Measurements from ENCODE around the gene FBL. TPM values are rescaled to one million over a fixed set of nuclear protein-coding genes. Genes with fewer than 3 reads are reported as not detected.

The FBL gene
- total and polyA plus RNA-seq, 2 of the 4 experiments (the other 2 are of a cell fraction), result 259 to 446 TPM

DNA sequence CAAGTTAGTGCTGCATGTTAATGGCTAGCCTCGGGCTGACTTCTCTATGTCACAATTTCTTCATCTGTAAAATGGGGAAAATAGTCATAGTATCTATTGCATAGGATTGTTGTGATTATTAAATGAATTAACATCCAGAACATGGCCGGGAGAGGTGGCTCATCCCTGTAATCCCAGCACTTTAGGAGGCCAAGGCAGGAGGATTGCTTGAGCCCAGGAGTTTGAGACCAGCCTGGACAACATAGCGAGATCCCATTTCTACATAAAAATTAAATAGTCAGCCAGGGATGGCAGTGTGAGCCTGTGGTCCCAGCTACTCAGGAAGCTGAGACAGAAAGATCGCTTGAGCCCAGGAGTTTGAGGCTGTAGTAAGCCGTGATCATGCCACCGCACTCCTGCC lies 21.8 kb upstream of the FBL start:
- H3K23ac ChIP-seq (ENCODE audit: low read depth, low read length), result no peak overlapping the region
- CTCF ChIA-PET, result no interaction called here

More for the DNA sequence above, 21.8 kb upstream of the FBL start:
- no peak overlapping the region for H3K18ac ChIP-seq (ENCODE audit: low read depth, low read length)
- H2AFZ ChIP-seq (replicated peaks; ENCODE audit: low read length, poor library complexity), result no peak overlapping the region
- no peaks in the 10 kb centered on the region for H3K9me1 ChIP-seq (ENCODE audit: insufficient read depth, low read length)
- no peak overlapping the region for H3K4ac ChIP-seq (ENCODE audit: low read depth, low read length)
- H3K56ac ChIP-seq (ENCODE audit: extremely low read depth, insufficient read depth, low read length), result no peak overlapping the region
- H4K5ac ChIP-seq (ENCODE audit: low read depth, low read length), result no peak overlapping the region
- no peaks in the 10 kb centered on the region for H4K20me1 ChIP-seq (ENCODE audit: insufficient read depth, low read length)
- in situ Hi-C loops (cut with MboI; ENCODE audit: low sequenced_read_pairs) (no loop called here), dilution Hi-C loops (cut with HindIII; ENCODE audit: low sequenced_read_pairs, unreplicated experiment) (no loop called here), intact Hi-C loops (cut with micrococcal nuclease) (no loop called here)
- ATAC-seq (ENCODE audit: low read depth) (no peak), DNase-seq (no peak)
- no peaks in the 10 kb centered on the region for H3K36me3 ChIP-seq (ENCODE audit: control insufficient read depth, insufficient read depth, low read length)
- H2BK5ac ChIP-seq (ENCODE audit: low read depth, low read length, poor library complexity, severe bottlenecking), result no peak overlapping the region
- H3K4me3 ChIP-seq (ENCODE audit: insufficient read depth, low read depth, low read length), result no peak overlapping the region
- H2BK15ac ChIP-seq (ENCODE audit: low read depth, low read length), result no peak overlapping the region
- H2AK9ac ChIP-seq (replicated peaks; ENCODE audit: low read depth, low read length, poor library complexity), result no peak overlapping the region
- H3K9me3 ChIP-seq (ENCODE audit: control insufficient read depth, insufficient read depth, low read length), result no peaks in the 10 kb centered on the region
- H2AK5ac ChIP-seq (ENCODE audit: low read depth, low read length), result no peak overlapping the region
- POLR2A ChIA-PET (ENCODE audit: unreplicated experiment), result no interaction called here
- no peaks in the 10 kb centered on the region for H3K27me3 ChIP-seq (ENCODE audit: control insufficient read depth, insufficient read depth, low read length)
- no peak overlapping the region for H2BK20ac ChIP-seq (ENCODE audit: low read depth, low read length)
- H3K9ac ChIP-seq (ENCODE audit: low read depth, low read length), result no peak overlapping the region
- H3K4me2 ChIP-seq (ENCODE audit: low read depth, low read length), result no peak overlapping the region
- TF ChIP-seq, protein P1, sequence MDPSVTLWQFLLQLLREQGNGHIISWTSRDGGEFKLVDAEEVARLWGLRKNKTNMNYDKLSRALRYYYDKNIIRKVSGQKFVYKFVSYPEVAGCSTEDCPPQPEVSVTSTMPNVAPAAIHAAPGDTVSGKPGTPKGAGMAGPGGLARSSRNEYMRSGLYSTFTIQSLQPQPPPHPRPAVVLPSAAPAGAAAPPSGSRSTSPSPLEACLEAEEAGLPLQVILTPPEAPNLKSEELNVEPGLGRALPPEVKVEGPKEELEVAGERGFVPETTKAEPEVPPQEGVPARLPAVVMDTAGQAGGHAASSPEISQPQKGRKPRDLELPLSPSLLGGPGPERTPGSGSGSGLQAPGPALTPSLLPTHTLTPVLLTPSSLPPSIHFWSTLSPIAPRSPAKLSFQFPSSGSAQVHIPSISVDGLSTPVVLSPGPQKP (IDR thresholded peaks at IDR 0.05; ENCODE audit: borderline replicate concordance, low read depth, low read length), result no peak
- no peak for TF ChIP-seq NFE2L2 (IDR thresholded peaks at IDR 0.05; ENCODE audit: low read depth, low read length)
- TF ChIP-seq BHLHE40 (IDR thresholded peaks at IDR 0.05; ENCODE audit: low read depth, low read length), result no peak
- no peak for TF ChIP-seq CHD1 (IDR thresholded peaks at IDR 0.05; ENCODE audit: low read depth, low read length)
- no peak for TF ChIP-seq CEBPB (IDR thresholded peaks at IDR 0.05; ENCODE audit: low read depth, low read length)
- TF ChIP-seq, protein P2, sequence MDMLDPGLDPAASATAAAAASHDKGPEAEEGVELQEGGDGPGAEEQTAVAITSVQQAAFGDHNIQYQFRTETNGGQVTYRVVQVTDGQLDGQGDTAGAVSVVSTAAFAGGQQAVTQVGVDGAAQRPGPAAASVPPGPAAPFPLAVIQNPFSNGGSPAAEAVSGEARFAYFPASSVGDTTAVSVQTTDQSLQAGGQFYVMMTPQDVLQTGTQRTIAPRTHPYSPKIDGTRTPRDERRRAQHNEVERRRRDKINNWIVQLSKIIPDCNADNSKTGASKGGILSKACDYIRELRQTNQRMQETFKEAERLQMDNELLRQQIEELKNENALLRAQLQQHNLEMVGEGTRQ (IDR thresholded peaks at IDR 0.05; ENCODE audit: low read depth, low read length), result no peak
- no peak for TF ChIP-seq MAZ (IDR thresholded peaks at IDR 0.05; ENCODE audit: borderline replicate concordance, low read depth, low read length)
- no peak for TF ChIP-seq RCOR1 (IDR thresholded peaks at IDR 0.05; ENCODE audit: insufficient replicate concordance, low read length)
- no peak for TF ChIP-seq RAD21 (IDR thresholded peaks at IDR 0.05; ENCODE audit: low read length)
- TF ChIP-seq FOS (IDR thresholded peaks at IDR 0.05; ENCODE audit: low read depth, low read length), result no peak
- no peak for TF ChIP-seq RFX5 (IDR thresholded peaks at IDR 0.05; ENCODE audit: low read depth, low read length)
- no peak for TF ChIP-seq POLR2A (IDR thresholded peaks at IDR 0.05; ENCODE audit: low read depth, low read length)
- TF ChIP-seq, protein P3, sequence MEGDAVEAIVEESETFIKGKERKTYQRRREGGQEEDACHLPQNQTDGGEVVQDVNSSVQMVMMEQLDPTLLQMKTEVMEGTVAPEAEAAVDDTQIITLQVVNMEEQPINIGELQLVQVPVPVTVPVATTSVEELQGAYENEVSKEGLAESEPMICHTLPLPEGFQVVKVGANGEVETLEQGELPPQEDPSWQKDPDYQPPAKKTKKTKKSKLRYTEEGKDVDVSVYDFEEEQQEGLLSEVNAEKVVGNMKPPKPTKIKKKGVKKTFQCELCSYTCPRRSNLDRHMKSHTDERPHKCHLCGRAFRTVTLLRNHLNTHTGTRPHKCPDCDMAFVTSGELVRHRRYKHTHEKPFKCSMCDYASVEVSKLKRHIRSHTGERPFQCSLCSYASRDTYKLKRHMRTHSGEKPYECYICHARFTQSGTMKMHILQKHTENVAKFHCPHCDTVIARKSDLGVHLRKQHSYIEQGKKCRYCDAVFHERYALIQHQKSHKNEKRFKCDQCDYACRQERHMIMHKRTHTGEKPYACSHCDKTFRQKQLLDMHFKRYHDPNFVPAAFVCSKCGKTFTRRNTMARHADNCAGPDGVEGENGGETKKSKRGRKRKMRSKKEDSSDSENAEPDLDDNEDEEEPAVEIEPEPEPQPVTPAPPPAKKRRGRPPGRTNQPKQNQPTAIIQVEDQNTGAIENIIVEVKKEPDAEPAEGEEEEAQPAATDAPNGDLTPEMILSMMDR (conservative IDR thresholded peaks at IDR 0.05; ENCODE audit: low read depth, low read length), result no peak
- TF ChIP-seq SMC3 (IDR thresholded peaks at IDR 0.05; ENCODE audit: low read depth, low read length), result no peak
- no peak overlapping the region for H3K14ac ChIP-seq (replicated peaks; ENCODE audit: low read depth, low read length)
- H3K79me1 ChIP-seq (ENCODE audit: low read depth in 1 of 2, low read length in 2 of 2), result no peaks in the 10 kb centered on the region
- H3K27ac ChIP-seq (ENCODE audit: insufficient read depth, low read length), result no peak overlapping the region
- H2BK120ac ChIP-seq (ENCODE audit: low read depth, low read length), result no peak overlapping the region
- H3K4me1 ChIP-seq (ENCODE audit: control insufficient read depth, insufficient read depth, low read length), result no peaks in the 10 kb centered on the region
- WGBS, 2 experiments (ENCODE audit: extremely low coverage in 2 of 2, insufficient read length in 1 of 2), result no CpG with 5 or more reads among the region's 6 CpGs
- no peak overlapping the region for H4K8ac ChIP-seq (ENCODE audit: low read depth in 2 of 2, low read length in 2 of 2)
- BruUV-seq (replicated peaks), result no TSS peak
- no peak overlapping the region for H4K91ac ChIP-seq (ENCODE audit: insufficient read depth, low read depth, low read length)
